ENCODE data around the gene IKZF1.

- TF ChIP-seq CTCF (IDR thresholded peaks at IDR 0.05; ENCODE audit: insufficient read depth, low read length, poor library complexity, severe bottlenecking) (no peak), EZH2phosphoT487 (conservative IDR thresholded peaks at IDR 0.05; ENCODE audit: low read length) (no peak)
Measured at GRCh38 chr7:50428911-50429310, 124.4 kb downstream of the IKZF1 start.

Measured in SU-DHL-6 (cell line).